PC-9 (cell line): ENCODE data around the gene ZNF513. TPM values are rescaled to one million over a fixed set of nuclear protein-coding genes. Genes with fewer than 3 reads are reported as not detected.

Source experiments
- BruUV-seq: library from RNA; stranded (reverse); fragments of 400-500 nt; replicated peaks from 2 replicates; lab custom pipeline; 2021; lab: Mats Ljungman, UMichigan
- CTCF ChIA-PET: fragments of 300-600 bp; sonication (Branson Sonifier 250); formaldehyde crosslinking; loops from one replicate; lab custom pipeline; 2022; ENCODE audit warnings: antibody characterized with exemption; lab: Charles Lee
- POLR2A ChIA-PET: fragments of 300-600 bp; sonication (Branson Sonifier 250); formaldehyde crosslinking; loops from one replicate; lab custom pipeline; 2022; ENCODE audit warnings: antibody characterized with exemption; ENCODE audit not compliant: unreplicated experiment; lab: Charles Lee
- DNase-seq, 2 experiments: peaks; one replicate each; pipeline versions ENCODE4 v3.0.0 to v3.0.0-alpha.2; 2015 to 2022; ENCODE audit warnings: mixed read lengths in 1 of 2
- H2AFZ ChIP-seq: fragments of 200-600 bp; sonication (generic); 2 replicates; pipeline ENCODE4 v1.8.1; 2017; ENCODE audit warnings: antibody characterized with exemption
- H3F3A ChIP-seq: fragments of 200-600 bp; sonication (generic); 2 replicates; pipeline ENCODE4 v1.8.1; 2017; ENCODE audit warnings: antibody characterized with exemption, mild to moderate bottlenecking, low read depth; ENCODE audit not compliant: insufficient read depth
- H3K27ac ChIP-seq: fragments of 200-600 bp; sonication (generic); 2 replicates; pipeline ENCODE4 v1.6.1; 2016; ENCODE audit warnings: mixed run types
- H3K27me3 ChIP-seq: fragments of 200-600 bp; sonication (generic); 2 replicates; pipeline ENCODE4 v1.6.1; 2016; ENCODE audit warnings: low read depth, mixed run types; ENCODE audit not compliant: insufficient read depth
- H3K36me3 ChIP-seq: fragments of 200-600 bp; sonication (generic); 2 replicates; pipeline ENCODE4 v1.6.1; 2016; ENCODE audit warnings: low read depth, mixed run types
- H3K4me1 ChIP-seq: fragments of 200-600 bp; sonication (generic); replicated peaks from 2 replicates; pipeline ENCODE4 v1.6.1; 2016; ENCODE audit warnings: mixed run types; ENCODE audit not compliant: insufficient read depth
- H3K4me2 ChIP-seq: fragments of 200-600 bp; sonication (generic); 2 replicates; pipeline ENCODE4 v1.6.1; 2017; ENCODE audit warnings: mixed run types
- H3K4me3 ChIP-seq: fragments of 200-600 bp; sonication (generic); 2 replicates; pipeline ENCODE4 v1.6.1; 2016; ENCODE audit warnings: mixed run types
- H3K79me2 ChIP-seq: fragments of 200-600 bp; sonication (generic); 2 replicates; pipeline ENCODE4 v1.6.1; 2017; ENCODE audit warnings: low read depth, mixed run types
- H3K9me2 ChIP-seq: fragments of 200-600 bp; sonication (generic); 2 replicates; pipeline ENCODE4 v1.8.1; 2017; ENCODE audit warnings: mild to moderate bottlenecking; ENCODE audit not compliant: insufficient read depth
- H3K9me3 ChIP-seq: fragments of 200-600 bp; sonication (generic); 2 replicates; pipeline ENCODE4 v1.8.1; 2016; ENCODE audit warnings: low read depth; ENCODE audit not compliant: insufficient read depth
- H4K20me1 ChIP-seq: fragments of 200-600 bp; sonication (generic); 2 replicates; pipeline ENCODE4 v1.8.1; 2017; ENCODE audit not compliant: insufficient read depth
- EZH2 ChIP-seq: fragments of 200-600 bp; sonication (generic); IDR thresholded peaks from 2 replicates; pipeline ENCODE4 v1.8.0; 2017; ENCODE audit warnings: antibody characterized with exemption, low read depth
- intact Hi-C: fragments of 100-400 bp; cut with micrococcal nuclease; formaldehyde crosslinking; loops from one replicate; pipeline ENCODE4 v1.10.0; 2022; ENCODE audit not compliant: unreplicated experiment
- total RNA-seq: library from RNA; stranded (reverse); gene quantifications from 2 replicates; pipeline ENCODE4 v1.2.3, GENCODE V29; 2021
- TF ChIP-seq, protein P1 (sequence below): fragments of 200-600 bp; sonication (generic); conservative IDR thresholded peaks from 2 replicates; pipeline ENCODE4 v1.6.1; 2017; ENCODE audit warnings: mixed run types, antibody characterized with exemption, mild to moderate bottlenecking, moderate library complexity

Gene ZNF513
- total RNA-seq, 1 experiment from 2014 or later, result 4.5 TPM

DNA sequence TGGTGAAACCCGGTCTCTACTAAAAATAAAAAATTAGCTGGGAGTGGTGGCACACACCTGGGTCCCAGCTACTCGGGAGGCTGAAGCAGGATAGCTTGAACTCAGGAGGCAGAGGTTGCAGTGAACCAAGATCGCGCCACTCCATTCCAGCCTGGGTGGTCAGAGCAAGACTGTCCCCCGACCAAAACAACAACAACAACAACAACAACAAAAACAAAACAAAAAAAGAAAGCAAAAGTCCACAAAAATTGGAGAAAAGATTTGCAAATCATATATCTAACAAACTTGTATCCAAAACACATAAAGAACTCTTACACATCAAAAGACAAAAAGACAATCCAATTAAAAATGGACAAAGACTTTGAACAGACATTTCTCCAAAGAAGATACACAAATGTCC is 18.4 kb upstream of the ZNF513 start:
- intact Hi-C loops, result no loop called here
- Histone ChIP-seq H3K4me3 (no peak overlapping the region), H4K20me1 (peaks cover 88% of the 10 kb centered on the region), H3K9me2 (no peaks in the 10 kb centered on the region), H3K27ac (no peak overlapping the region), H3K27me3 (no peaks in the 10 kb centered on the region), H3K79me2 (peaks cover 99% of the 10 kb centered on the region), H3K4me2 (no peak overlapping the region), H3F3A (peaks cover 31% of the 10 kb centered on the region), H3K4me1 (no peaks in the 10 kb centered on the region), H3K9me3 (no peaks in the 10 kb centered on the region), H3K36me3 (peaks cover 10% of the 10 kb centered on the region; the same call in 1 of the 2 replicates), H2AFZ (no peak overlapping the region)
- TF ChIP-seq, protein P1, sequence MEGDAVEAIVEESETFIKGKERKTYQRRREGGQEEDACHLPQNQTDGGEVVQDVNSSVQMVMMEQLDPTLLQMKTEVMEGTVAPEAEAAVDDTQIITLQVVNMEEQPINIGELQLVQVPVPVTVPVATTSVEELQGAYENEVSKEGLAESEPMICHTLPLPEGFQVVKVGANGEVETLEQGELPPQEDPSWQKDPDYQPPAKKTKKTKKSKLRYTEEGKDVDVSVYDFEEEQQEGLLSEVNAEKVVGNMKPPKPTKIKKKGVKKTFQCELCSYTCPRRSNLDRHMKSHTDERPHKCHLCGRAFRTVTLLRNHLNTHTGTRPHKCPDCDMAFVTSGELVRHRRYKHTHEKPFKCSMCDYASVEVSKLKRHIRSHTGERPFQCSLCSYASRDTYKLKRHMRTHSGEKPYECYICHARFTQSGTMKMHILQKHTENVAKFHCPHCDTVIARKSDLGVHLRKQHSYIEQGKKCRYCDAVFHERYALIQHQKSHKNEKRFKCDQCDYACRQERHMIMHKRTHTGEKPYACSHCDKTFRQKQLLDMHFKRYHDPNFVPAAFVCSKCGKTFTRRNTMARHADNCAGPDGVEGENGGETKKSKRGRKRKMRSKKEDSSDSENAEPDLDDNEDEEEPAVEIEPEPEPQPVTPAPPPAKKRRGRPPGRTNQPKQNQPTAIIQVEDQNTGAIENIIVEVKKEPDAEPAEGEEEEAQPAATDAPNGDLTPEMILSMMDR, result no peak
- TF ChIP-seq EZH2, result no peak
- no TSS peak for BruUV-seq
- CTCF ChIA-PET, result no interaction called here
- DNase-seq, result no peak
- POLR2A ChIA-PET, result no interaction called here

GRCh38 chr2:27393225-27393624 is 12.7 kb upstream of the ZNF513 start:
- H2AFZ ChIP-seq, result no peak overlapping the region
- H3K36me3 ChIP-seq, result peaks cover 5% of the 10 kb centered on the region; the same call in 1 of the 2 replicates
- H3K79me2 ChIP-seq, result peaks cover 97% of the 10 kb centered on the region
- peaks cover 78% of the 10 kb centered on the region for H4K20me1 ChIP-seq
- H3K9me3 ChIP-seq, result no peaks in the 10 kb centered on the region
- no peaks in the 10 kb centered on the region for H3K27me3 ChIP-seq
- H3F3A ChIP-seq, result peaks cover 29% of the 10 kb centered on the region
- ChIA-PET CTCF (no interaction called here), POLR2A (no interaction called here)
- no peaks in the 10 kb centered on the region for H3K9me2 ChIP-seq
- intact Hi-C loops, result no loop called here
- DNase-seq, result no peak
- no peaks in the 10 kb centered on the region for H3K4me1 ChIP-seq
- TF ChIP-seq, protein P1, result no peak
- no peak for TF ChIP-seq EZH2
- H3K4me2 ChIP-seq, result no peak overlapping the region
- no peak overlapping the region for H3K27ac ChIP-seq
- no TSS peak for BruUV-seq
- no peak overlapping the region for H3K4me3 ChIP-seq

- ChIA-PET POLR2A (no interaction called here), CTCF (no interaction called here)
- TF ChIP-seq, protein P1, result no peak
- TF ChIP-seq EZH2, result no peak
- no peaks in the 10 kb centered on the region for H3K9me2 ChIP-seq
- no peaks in the 10 kb centered on the region for H3K9me3 ChIP-seq
- H3K27ac ChIP-seq, result no peak overlapping the region
- no peak overlapping the region for H2AFZ ChIP-seq
- H3K4me2 ChIP-seq, result no peak overlapping the region
- peaks cover 14% of the 10 kb centered on the region for H3K36me3 ChIP-seq
- H3F3A ChIP-seq, result peaks cover 21% of the 10 kb centered on the region; the same call in 1 of the 2 replicates
- BruUV-seq, result no TSS peak
- no peak for DNase-seq
- H3K27me3 ChIP-seq, result no peaks in the 10 kb centered on the region
- peaks cover 56% of the 10 kb centered on the region for H4K20me1 ChIP-seq
- intact Hi-C loops, result no loop called here
- no peaks in the 10 kb centered on the region for H3K4me1 ChIP-seq
- no peak overlapping the region for H3K4me3 ChIP-seq
- H3K79me2 ChIP-seq, result peaks cover 78% of the 10 kb centered on the region
Observed at GRCh38 chr2:27390822-27391679, 10.5 kb upstream of the ZNF513 start.
